Lower leg skin (tissue), 3 donors: ENCODE measurements around the gene MAPK13.

Experiments
- POLR2A ChIP-seq, 2 donors: fragments of 450-650 bp; IDR thresholded peaks; one replicate each; pipeline ENCODE4 v1.6.1; 2016 to 2017; ENCODE audit warnings: antibody characterized with exemption in 2 of 2, mild to moderate bottlenecking in 1 of 2, moderate library complexity in 1 of 2
- TF ChIP-seq, protein P1 (sequence below), 3 donors: fragments of 450-650 bp; IDR thresholded peaks; one replicate each; pipeline ENCODE4 v1.5.1; 2016; ENCODE audit warnings: antibody characterized with exemption in 3 of 3, mild to moderate bottlenecking in 3 of 3, moderate library complexity in 2 of 3

DNA sequence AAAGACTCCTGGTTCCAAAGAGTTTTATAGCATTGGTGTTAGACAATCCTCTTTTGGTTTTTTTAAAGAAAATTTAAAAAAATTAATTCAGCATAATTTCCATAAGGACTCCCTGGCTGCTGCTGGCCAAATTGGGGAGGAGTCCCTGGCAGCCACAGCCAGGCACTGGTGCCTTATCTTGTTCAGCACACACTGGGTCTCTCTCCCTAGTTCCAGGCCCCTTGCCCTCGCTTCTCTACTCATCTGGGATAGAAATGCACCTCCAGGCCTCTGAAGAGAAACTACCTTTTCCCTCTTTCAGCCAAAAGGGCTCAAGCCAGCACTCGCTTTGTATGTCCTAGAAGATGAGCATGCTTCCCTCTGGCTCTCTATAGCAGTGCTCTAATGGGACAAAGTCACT lies 13.4 kb upstream of the MAPK13 start:
- TF ChIP-seq, protein P1, sequence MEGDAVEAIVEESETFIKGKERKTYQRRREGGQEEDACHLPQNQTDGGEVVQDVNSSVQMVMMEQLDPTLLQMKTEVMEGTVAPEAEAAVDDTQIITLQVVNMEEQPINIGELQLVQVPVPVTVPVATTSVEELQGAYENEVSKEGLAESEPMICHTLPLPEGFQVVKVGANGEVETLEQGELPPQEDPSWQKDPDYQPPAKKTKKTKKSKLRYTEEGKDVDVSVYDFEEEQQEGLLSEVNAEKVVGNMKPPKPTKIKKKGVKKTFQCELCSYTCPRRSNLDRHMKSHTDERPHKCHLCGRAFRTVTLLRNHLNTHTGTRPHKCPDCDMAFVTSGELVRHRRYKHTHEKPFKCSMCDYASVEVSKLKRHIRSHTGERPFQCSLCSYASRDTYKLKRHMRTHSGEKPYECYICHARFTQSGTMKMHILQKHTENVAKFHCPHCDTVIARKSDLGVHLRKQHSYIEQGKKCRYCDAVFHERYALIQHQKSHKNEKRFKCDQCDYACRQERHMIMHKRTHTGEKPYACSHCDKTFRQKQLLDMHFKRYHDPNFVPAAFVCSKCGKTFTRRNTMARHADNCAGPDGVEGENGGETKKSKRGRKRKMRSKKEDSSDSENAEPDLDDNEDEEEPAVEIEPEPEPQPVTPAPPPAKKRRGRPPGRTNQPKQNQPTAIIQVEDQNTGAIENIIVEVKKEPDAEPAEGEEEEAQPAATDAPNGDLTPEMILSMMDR (IDR thresholded peaks at IDR 0.05): no peak
- TF ChIP-seq POLR2A (IDR thresholded peaks at IDR 0.05): no peak
